HG03354 (cell line): ENCODE results near the gene CELA2B.
A peak's percentile ranks its signal among the peaks of the same experiment; 100 is the strongest.
"Not testable (repeated sequence)": the region's sequence is repeated elsewhere in the genome, so short reads cannot be mapped to it uniquely, and the experiment has no call there.

Source experiments
- ATAC-seq: cut with Tn5 transposase; IDR thresholded peaks from one replicate; pipeline ENCODE4 v1.9.1; 2021; ENCODE audit warnings: mild to moderate bottlenecking; ENCODE audit not compliant: unreplicated experiment, poor library complexity, severe bottlenecking

The CELA2B gene

DNA sequence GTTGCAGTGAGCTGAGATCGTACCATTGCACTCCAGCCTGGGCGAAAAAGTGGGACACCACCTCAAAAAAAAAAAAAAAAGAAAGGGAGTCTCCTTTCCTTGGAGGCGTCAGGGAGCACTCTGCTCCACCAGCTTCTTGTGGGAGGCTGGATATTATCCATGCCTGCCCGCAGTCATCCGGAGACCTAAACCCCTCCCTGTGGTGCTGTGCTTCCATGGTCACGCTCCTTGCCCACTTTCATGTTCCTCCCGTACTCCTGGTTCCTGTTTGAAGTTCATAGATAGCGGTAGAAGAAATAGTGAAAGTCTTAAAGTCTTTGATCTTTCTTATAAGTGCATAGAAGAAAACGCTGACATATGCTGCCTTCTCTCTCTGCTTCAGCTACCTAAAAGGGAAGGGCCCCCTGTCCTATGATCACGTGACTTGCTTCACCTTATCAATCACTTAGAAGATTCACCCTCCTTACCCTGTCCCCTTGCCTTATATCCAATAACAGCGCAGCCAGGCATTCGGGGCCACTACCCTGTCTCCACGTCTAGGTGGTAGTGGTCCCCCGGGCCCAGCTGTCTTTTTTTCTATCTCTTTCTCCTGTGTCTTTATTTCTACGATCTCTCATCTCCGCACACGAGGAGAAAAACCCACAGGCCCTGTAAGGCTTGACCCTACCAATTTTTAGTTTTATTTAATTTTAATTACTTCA, 45.5 kb downstream of the CELA2B start:
- not testable (repeated sequence) for ATAC-seq

DNA sequence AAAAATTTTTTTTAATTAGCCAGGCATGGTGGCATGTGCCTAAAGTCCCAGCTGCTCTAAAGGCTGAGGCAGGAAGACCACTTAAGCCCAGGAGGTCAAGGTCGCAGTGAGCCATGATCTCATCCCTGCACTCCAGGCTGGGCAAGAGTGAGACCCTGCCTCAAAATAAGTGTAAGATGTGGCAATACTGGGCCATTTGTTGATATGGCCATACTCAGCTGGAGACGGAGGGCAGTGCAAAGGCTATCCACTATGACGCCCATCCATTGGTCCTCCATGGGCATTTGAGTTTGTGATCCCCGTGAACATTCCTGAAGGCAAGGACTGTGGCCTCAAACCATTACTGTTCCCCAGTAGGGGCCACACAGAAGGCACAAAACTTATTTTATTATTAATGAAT, 46.6 kb downstream of the CELA2B start:
- ATAC-seq: no peak

DNA sequence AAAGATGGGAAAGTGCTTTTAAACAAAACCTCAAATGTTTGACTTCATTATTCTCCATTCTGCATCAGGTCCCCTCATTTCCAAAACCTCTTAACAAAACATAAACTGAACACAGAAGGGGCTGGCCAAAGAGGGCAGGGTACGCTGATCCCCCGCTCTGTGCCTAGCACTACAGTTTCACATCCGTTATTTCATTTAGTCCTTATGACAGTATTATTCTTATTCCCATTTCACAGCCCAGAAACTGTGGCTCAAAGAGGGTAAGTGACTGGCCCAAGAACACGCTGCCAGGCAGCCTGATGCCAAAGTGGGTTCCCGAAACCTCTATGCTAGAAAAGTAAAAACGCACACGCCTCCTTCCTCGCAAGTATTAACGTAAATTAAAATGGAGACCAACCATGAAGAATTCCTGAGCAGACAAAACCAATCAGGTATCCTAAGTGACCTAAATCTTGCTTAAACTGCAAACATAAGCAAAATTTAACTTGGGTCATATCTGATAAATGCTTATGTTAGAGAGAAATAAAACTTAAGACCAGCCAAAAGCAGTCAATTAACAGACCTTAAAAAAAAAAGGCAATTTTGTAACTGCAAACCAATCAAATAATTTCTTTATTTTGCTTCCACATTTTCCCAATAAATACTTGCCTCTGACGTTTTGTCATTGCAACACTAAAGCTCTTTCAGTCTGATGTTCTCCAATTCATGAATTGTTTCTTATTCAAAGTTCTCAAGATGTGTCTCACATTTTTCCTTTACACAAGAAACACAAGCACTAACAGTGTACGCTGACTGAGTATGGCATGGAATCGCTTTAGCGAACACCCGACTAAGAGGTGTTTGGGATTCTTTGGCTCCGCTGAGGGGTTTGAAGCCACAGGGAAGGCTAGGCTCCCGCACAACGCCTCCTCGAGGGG, 47.5 kb downstream of the CELA2B start:
- no peak for ATAC-seq

DNA sequence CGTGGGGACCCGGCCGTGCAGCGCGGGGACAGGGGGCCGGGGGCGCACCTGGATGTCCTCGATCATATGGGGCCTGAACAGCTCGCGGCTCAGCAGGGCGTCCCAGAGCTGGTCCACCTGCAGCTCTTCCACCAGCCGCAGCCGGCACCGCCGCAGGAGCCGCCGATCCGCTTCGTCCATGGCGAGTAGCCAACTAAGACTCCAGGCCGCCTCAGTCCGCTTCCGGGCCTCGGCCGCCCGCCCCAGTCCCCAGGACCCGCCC, 48.0 kb downstream of the CELA2B start, which contains the start of gene CASP9:
Gene CASP9, minus strand, starts transcription at position 195 of the 262 bp plus-strand sequence. Its CDS starts 15 bp downstream, at position 180.
- no peak for ATAC-seq

DNA sequence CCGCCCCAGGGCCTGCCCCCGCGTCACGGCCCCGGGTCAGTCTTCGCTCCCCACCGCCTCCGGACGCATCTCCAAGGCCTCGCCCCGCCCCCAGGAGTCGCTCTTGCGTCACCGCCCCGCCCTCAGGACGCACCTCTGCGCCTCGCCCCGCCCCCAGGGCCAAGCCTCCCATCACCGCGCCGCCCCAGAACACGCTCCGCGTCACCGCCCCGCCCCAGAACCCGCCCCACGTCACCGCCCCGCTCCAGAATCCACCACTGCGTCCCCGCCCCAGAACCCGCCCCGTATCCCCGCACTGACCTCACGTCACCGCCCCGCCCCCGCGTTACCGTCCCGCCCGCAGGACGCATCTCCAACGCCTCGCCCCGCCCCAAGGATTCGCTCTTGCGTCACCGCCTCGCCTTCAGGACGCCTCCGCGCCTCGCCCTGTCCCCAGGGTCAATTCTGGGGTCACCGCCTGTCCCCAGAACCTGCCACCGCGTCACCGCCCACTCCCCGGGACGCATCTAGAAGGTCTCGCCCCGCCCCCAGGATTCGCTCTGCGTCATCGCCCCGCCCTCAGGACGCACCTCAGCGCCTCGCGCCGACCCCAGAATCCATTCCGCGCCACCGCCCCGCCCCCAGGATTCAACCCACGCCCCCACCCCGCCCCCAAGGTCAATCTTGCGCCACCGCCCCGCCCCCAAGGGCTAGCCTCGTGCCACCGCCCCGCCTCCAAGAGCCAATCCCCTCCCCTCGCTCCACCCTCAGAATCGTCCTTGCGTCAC, 48.6 kb downstream of the CELA2B start:
- ATAC-seq: peak; percentile 47

DNA sequence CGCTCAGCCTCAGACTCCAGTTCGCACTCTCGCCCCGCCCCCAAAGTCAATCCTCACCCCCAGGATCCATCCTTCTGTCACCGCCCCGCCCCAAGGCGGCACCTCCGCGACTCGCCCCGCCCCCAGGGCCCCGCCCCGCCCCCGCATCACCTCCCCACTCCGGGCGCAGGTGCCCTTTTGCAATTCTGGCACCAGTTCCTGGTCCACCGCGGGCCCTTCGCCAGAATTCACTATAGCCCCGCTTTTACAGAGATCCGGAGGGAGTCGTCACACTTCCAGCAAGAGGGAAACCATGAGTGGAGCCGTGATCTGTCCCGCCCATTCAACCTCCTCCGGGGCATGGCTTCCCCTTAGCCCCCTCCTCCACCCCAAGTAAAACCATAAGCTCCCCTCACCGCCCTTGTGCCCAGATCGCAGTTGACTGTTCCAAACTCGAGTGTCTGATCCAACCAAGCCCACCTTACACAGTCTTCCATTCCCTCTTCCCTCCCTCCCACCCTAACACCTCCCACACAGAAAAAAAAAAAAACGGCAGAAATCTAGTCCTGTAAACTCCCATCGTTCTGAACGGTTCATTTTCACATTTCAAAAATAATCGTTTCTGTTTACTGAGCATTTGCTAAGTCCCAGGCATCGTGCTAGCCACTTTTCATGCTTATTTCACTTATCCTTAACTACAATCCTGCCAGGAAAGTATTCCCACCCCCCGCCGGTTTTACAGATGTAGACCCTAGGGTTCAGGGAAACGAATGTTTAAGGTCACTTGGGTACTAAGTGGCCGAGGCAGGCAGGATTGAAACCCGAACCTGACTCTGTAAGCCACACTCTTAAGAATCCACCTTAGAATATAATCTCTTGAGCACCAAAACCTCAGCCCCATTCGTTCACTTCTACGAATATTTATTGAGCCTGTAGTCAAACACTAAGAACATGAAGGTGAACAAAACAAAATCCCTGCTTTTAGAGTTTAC, 49.4 kb downstream of the CELA2B start:
- peak; percentile 2 for ATAC-seq

DNA sequence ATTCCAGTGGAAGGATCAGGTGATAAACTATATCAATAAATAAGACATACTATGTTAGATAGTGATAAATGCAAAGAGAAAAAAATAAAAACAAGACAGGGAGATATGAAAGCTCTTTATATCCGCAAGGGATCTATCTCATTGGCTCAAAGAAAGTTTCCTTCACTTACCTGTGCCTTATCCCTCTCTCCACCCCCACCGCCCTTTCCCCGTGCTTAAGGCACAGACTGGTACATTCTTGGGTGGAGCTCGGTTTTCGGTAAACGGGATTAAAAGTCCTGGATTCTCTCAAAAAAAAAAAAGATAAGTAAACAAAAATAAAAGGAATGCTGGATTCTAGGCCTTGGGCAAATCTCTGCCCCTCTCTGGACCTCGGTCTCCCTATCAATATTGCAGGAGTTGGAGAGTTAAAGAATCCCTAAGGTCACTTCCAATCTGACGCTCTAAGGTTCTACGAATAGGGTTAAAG, 50.2 kb downstream of the CELA2B start:
- no peak for ATAC-seq

DNA sequence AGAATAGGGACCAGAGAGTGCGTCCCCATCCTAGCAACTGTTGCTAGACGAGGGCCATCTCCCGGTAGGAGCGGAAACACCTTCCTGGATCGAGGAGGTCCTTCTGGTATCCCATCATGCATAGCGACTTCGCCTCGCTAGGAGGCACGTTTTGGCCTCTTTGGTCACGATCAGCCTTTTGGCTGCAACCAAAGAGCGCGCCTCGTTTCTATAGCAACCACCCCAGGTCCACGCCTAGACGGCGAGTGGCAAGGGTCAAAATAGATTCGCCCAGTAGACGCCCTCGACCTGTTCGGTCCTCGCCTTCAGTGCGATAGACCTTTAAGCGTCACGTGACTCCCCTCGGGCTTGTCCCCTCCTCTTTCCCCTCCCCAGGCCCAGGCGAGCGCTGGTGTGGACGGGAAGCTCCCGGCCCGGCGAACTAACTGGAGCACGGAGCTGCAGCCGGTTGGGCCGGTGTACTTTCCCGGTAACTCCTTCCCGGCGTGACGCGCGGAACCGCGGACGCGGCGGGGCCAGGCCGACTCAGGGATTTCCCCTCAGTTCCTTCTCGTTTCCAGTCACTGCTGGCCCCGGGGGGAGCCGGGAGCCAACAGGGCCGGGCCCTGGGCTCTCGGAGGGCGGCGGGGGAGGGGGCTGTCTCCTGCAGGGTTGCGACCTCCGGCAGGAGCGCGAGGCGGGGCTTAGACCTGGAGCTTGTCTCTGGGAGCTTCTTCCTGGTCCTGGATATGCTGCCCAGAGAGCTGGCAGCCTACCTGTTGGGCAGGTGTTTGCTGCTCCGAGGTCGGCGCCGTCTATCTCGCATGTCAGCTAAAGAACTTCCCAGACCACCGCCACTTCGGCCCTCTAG, 50.8 kb downstream of the CELA2B start, which contains the start of gene DNAJC16:
Gene DNAJC16, plus strand, starts transcription at position 359 of the 850 bp plus-strand sequence. CDS start 2,258 bp downstream, outside the sequence.
- ATAC-seq: peak; percentile 52

DNA sequence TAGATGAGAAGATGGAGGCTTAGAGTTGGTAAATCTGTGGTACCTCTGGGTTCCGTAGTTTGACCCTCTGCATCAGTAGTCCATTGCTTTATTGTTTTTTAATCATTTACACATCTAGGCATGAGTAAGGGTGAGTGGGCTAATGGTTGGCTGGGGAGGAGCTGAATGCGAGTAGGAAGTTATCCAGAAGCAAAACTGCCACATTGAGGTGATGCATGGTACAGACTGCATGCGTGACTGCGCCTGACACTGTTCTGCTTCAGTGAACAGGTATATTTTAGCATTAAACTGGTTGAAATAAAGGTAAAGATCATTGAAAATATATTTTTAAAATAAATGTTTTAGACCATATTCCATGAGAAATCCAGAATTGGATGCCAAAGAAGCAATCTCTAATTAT, 55.1 kb downstream of the CELA2B start:
- no peak for ATAC-seq

DNA sequence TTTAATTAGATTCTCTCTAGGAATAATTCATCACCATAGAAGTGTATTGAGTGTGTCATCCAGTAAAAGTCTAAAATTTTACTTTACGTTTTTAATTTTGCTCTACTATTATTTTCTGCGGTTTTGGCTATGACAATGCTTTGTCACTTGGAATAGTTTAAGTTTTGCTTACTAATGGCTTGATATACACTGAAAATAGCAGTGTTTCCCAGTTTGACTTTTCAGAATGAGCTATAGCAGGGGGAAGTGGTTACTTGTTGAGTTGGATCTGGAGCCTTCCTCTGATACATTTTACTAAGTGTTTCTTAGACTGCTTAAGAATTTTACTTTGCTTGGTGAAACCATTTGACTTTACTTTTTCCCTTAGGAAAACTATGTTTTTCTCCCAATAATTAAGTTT, 55.8 kb downstream of the CELA2B start:
- no peak for ATAC-seq

DNA sequence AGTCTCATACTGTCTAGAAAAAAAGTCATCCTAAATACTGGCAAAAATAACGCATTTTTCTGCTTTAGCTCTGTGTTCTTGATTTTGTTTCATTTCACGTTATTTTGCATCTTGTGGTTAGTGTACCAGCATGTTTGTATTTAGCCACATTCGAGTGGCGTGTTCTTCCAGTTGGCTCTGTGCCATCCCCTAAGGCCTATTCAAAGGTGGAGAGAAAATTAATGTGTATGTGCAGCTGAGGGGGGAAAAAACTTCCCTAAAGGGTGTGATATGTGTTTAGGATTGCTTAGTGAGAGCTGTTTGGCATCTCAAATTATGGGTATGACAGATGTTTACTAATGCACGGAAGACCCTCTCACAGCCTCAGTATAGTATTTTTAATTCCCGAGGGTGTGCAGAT, 62.9 kb downstream of the CELA2B start:
- no peak for ATAC-seq

DNA sequence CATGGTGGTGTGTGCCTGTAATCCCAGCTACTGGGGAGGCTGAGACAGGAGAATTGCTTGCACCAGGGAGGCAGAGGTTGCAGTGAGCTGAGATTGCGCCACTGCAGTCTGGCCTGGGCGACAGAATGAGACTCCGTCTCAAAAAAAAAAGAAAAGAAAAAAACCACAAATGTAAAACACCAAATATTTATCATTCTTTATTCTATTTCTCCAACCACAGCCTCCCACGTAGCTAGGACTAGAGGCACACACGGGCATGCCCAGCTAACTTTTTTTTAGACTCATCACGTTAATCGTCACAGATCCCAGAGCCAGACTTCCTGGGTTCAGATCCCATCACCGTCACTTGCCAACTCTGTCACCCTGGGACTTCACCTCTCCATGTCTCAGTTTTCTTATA, 64.3 kb downstream of the CELA2B start:
- no peak for ATAC-seq
